PC-9 (cell line): ENCODE measurements around the gene ADRB1.

Experiments
- EZH2 ChIP-seq: fragments of 200-600 bp; sonication (generic); IDR thresholded peaks from 2 replicates; pipeline ENCODE4 v1.8.0; 2017; ENCODE audit warnings: antibody characterized with exemption, low read depth
- TF ChIP-seq, protein P1 (sequence below): fragments of 200-600 bp; sonication (generic); conservative IDR thresholded peaks from 2 replicates; pipeline ENCODE4 v1.6.1; 2017; ENCODE audit warnings: mixed run types, antibody characterized with exemption, mild to moderate bottlenecking, moderate library complexity

DNA sequence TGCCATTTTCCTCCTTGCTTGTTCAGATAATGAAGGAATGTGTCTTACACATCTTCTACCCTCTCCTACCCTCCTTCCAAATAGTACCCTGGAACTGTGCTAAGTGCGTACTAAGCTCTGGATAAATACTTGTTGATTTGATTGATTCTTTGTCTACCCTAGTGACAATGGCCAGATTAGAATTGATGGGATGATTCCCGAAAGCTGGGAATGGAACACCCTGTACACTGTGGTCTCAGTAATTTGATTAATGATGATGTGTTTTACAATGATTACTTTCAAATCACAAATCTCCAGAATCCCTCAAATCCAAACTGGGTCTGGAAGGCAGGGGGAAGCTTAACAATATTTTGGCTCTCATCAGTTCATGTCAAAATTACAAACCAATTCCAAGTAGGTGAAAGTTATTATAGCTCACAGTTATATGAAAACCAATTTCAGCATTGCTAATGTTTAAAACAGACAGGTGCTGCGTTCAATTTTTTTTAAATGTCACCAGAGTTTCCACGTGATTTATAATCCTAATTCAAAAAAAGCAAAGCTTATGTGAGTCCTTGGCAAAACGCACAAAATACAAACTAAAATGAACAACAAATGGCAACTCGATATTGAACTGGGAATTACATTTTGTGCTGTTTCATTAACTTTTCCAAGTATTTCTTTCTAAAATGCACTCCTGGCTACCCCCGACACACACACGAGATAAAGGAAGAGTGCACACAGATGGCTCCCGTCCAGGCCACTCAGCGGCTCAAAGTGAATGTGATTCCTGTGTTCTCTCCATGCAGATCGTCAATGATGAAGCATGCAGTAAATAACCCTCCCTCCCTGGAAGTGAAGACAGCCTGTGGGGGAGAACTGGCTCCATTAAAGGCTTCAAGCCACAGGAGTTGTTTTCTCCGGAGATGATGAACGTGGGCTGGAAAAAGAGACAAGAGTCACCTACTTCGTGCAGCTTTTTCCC lies 21.7 kb upstream of the ADRB1 start:
- TF ChIP-seq, protein P1, sequence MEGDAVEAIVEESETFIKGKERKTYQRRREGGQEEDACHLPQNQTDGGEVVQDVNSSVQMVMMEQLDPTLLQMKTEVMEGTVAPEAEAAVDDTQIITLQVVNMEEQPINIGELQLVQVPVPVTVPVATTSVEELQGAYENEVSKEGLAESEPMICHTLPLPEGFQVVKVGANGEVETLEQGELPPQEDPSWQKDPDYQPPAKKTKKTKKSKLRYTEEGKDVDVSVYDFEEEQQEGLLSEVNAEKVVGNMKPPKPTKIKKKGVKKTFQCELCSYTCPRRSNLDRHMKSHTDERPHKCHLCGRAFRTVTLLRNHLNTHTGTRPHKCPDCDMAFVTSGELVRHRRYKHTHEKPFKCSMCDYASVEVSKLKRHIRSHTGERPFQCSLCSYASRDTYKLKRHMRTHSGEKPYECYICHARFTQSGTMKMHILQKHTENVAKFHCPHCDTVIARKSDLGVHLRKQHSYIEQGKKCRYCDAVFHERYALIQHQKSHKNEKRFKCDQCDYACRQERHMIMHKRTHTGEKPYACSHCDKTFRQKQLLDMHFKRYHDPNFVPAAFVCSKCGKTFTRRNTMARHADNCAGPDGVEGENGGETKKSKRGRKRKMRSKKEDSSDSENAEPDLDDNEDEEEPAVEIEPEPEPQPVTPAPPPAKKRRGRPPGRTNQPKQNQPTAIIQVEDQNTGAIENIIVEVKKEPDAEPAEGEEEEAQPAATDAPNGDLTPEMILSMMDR: no peak
- TF ChIP-seq EZH2: no peak
